ENCODE measurements around the gene THRB.

The THRB gene

GRCh38 chr3:24145981-24146822 is 348.4 kb downstream of the THRB start:
- no peak overlapping the region for H3K4me3 Mint-ChIP-seq
- no peaks in the 10 kb centered on the region for H3K27me3 Mint-ChIP-seq (ENCODE audit: low read depth, poor library complexity)
- H3K27ac Mint-ChIP-seq: no peak overlapping the region
- no peak for TF ChIP-seq CTCF (IDR thresholded peaks at IDR 0.05)
- no peak for DNase-seq
- no peaks in the 10 kb centered on the region for H3K9me3 Mint-ChIP-seq
- no peaks in the 10 kb centered on the region for H3K4me1 Mint-ChIP-seq
- no peaks in the 10 kb centered on the region for H3K36me3 Mint-ChIP-seq (ENCODE audit: low read depth)

- Mint-ChIP-seq H3K27me3 (ENCODE audit: low read depth, poor library complexity) (no peaks in the 10 kb centered on the region), H3K4me1 (no peaks in the 10 kb centered on the region), H3K36me3 (ENCODE audit: low read depth) (no peaks in the 10 kb centered on the region), H3K4me3 (no peak overlapping the region), H3K27ac (no peak overlapping the region), H3K9me3 (no peaks in the 10 kb centered on the region)
- no peak for TF ChIP-seq CTCF (IDR thresholded peaks at IDR 0.05)
- no peak for DNase-seq
Observed at GRCh38 chr3:24145481-24145880, 349.2 kb downstream of the THRB start.

- H3K4me3 Mint-ChIP-seq: no peak overlapping the region
- H3K4me1 Mint-ChIP-seq: no peaks in the 10 kb centered on the region
- no peaks in the 10 kb centered on the region for H3K9me3 Mint-ChIP-seq
- no peak for DNase-seq
- H3K36me3 Mint-ChIP-seq (ENCODE audit: low read depth): no peaks in the 10 kb centered on the region
- TF ChIP-seq CTCF (IDR thresholded peaks at IDR 0.05): no peak
- no peaks in the 10 kb centered on the region for H3K27me3 Mint-ChIP-seq (ENCODE audit: low read depth, poor library complexity)
- no peak overlapping the region for H3K27ac Mint-ChIP-seq
Observed at GRCh38 chr3:24142127-24142526, 352.5 kb downstream of the THRB start.

- Mint-ChIP-seq H3K27me3 (ENCODE audit: low read depth, poor library complexity) (no peaks in the 10 kb centered on the region), H3K27ac (no peak overlapping the region), H3K4me3 (no peak overlapping the region), H3K36me3 (ENCODE audit: low read depth) (no peaks in the 10 kb centered on the region), H3K9me3 (no peaks in the 10 kb centered on the region), H3K4me1 (no peaks in the 10 kb centered on the region)
- TF ChIP-seq CTCF (IDR thresholded peaks at IDR 0.05): no peak
- DNase-seq: no peak
Observed at GRCh38 chr3:24141548-24141947, 353.1 kb downstream of the THRB start.

GRCh38 chr3:24139463-24140412 is 354.9 kb downstream of the THRB start:
- Mint-ChIP-seq H3K9me3 (no peaks in the 10 kb centered on the region), H3K36me3 (ENCODE audit: low read depth) (no peaks in the 10 kb centered on the region), H3K27ac (no peak overlapping the region), H3K4me1 (no peaks in the 10 kb centered on the region), H3K27me3 (ENCODE audit: low read depth, poor library complexity) (no peaks in the 10 kb centered on the region), H3K4me3 (no peak overlapping the region)
- DNase-seq: no peak
- TF ChIP-seq CTCF (IDR thresholded peaks at IDR 0.05): no peak
